Measurements from ENCODE around the gene FEV. TPM values are rescaled to one million over a fixed set of nuclear protein-coding genes. Genes with fewer than 3 reads are reported as not detected.

Gene FEV
- total and polyA plus RNA-seq, 10 donors, result not detected

GRCh38 chr2:219017201-219017931 lies 32.4 kb upstream of the FEV start:
- DNase-seq, result peak; percentile 49
- TF ChIP-seq, protein P1, sequence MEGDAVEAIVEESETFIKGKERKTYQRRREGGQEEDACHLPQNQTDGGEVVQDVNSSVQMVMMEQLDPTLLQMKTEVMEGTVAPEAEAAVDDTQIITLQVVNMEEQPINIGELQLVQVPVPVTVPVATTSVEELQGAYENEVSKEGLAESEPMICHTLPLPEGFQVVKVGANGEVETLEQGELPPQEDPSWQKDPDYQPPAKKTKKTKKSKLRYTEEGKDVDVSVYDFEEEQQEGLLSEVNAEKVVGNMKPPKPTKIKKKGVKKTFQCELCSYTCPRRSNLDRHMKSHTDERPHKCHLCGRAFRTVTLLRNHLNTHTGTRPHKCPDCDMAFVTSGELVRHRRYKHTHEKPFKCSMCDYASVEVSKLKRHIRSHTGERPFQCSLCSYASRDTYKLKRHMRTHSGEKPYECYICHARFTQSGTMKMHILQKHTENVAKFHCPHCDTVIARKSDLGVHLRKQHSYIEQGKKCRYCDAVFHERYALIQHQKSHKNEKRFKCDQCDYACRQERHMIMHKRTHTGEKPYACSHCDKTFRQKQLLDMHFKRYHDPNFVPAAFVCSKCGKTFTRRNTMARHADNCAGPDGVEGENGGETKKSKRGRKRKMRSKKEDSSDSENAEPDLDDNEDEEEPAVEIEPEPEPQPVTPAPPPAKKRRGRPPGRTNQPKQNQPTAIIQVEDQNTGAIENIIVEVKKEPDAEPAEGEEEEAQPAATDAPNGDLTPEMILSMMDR (IDR thresholded peaks at IDR 0.05 in 8 of 11, conservative IDR thresholded peaks at IDR 0.05 in 3 of 11), result no peak
- TF ChIP-seq POLR2A (IDR thresholded peaks at IDR 0.05), result no peak
- H3K9me3 ChIP-seq, result no peaks in the 10 kb centered on the region
- H3K27me3 ChIP-seq (replicated peaks in 1 of 7), result peaks cover 0 to 55% (median 0%) of the 10 kb centered on the region in 7 donors
- intact Hi-C loops (cut with DNase I; ENCODE audit: low total_unique reads), result no loop called here
- no peak overlapping the region for H3K27ac ChIP-seq
- 70 to 83% (median 73%) methylated on average over 14 of the region's 14 CpGs for WGBS, 5 donors
- no peak overlapping the region for H3K4me3 ChIP-seq
- no peaks in the 10 kb centered on the region for H3K36me3 ChIP-seq
- H3K4me1 ChIP-seq, result no peaks in the 10 kb centered on the region

DNA sequence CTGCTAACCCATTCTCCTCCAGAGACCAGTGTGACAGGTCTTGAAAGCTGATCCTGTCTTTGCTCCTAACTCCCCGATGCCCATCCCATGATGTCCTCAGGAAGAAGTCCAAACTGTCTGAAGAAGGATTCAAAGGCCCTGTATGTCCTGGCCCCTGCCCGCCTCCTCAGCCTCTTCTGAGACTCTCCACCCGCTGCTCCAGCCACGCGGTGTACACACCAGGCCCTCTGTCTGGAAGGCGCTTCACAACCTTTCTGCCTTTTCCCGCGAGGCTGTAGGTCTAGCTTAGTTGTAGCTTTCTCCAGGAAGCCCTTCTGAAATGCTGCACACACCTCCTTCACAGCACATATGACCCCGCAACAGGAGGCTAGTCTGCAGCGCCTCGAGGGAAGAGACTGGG lies 31.7 kb upstream of the FEV start:
- no peaks in the 10 kb centered on the region for H3K4me1 ChIP-seq
- DNase-seq, result peak; percentile 22
- TF ChIP-seq POLR2A (IDR thresholded peaks at IDR 0.05) (no peak), POLR2AphosphoS5 (IDR thresholded peaks at IDR 0.05) (no peak)
- TF ChIP-seq, protein P1 (IDR thresholded peaks at IDR 0.05 in 8 of 11, conservative IDR thresholded peaks at IDR 0.05 in 3 of 11), result no peak
- no peaks in the 10 kb centered on the region for H3K36me3 ChIP-seq
- no peak overlapping the region for H3K27ac ChIP-seq
- peaks cover 0 to 4% (median 0%) of the 10 kb centered on the region in 8 donors for H3K9me3 ChIP-seq
- intact Hi-C loops (cut with DNase I; ENCODE audit: low total_unique reads), result no loop called here
- H3K27me3 ChIP-seq (replicated peaks in 1 of 7), result peaks cover 0 to 50% (median 0%) of the 10 kb centered on the region in 7 donors
- 90 to 94% (median 93%) methylated on average over 11 of the region's 11 CpGs for WGBS, 5 donors
- H3K4me3 ChIP-seq, result no peak overlapping the region

DNA sequence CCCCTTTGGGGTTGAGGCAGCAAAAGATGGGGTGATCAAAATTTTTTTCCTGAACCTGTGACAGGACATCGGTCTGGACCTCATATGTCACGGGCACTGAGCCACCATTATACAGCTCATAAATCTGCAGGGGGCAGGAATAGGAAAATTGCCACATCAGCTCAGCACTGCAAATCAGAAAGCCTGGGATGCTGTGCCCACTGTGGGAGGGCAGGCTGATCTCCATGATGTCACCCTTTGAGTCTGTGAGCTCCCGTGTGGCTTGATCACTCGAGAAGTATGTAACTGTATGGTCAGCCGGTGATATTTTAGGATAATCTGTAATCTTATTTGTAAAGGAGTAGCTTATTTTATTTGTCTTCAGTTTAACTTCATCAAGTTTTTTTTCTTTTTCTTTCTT lies 25.9 kb upstream of the FEV start:
- Histone ChIP-seq H3K4me3 (no peak overlapping the region), H3K27me3 (replicated peaks in 1 of 7) (peaks cover 0 to 61% (median 5%) of the 10 kb centered on the region in 7 donors), H3K9me3 (peaks cover 0 to 7% (median 0%) of the 10 kb centered on the region in 8 donors), H3K4me1 (no peaks in the 10 kb centered on the region), H3K36me3 (no peaks in the 10 kb centered on the region), H3K27ac (no peak overlapping the region)
- 83 to 91% (median 85%) methylated on average over 5 of the region's 5 CpGs for WGBS, 5 donors
- intact Hi-C loops (cut with DNase I; ENCODE audit: low total_unique reads), result no loop called here
- TF ChIP-seq, protein P1 (IDR thresholded peaks at IDR 0.05 in 8 of 11, conservative IDR thresholded peaks at IDR 0.05 in 3 of 11), result no peak
- TF ChIP-seq POLR2AphosphoS5 (IDR thresholded peaks at IDR 0.05), result no peak
- no peak for TF ChIP-seq POLR2A (IDR thresholded peaks at IDR 0.05)
- no peak for DNase-seq

DNA sequence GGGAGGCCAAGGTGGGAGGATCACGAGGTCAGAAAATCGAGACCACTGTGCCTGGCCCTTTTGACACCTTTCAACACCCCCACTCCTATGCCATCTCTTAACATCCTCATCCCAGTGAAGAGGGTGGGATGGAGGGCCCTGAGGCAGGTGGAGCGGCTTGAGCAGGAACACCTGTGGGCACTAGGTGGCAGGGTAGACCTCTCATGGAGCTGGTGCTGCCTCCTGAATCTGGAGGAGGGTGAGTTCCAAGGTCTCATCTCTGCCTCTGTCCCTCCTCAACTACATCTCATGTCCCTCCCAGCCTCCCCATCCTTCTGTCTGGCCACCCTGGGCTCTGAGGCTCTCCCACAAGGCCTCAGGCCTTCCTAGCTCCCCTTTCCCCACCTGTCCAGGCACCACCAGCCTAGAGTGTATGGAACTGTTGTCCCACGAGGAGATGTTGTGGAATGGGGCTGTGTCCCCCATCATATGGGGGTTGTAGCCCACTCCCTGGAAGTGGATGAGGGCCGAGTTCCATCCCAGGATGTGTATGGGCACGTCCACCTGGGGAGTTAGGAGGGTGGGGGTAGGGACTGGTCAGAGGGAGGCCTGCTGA lies 25.3 kb upstream of the FEV start:
- Histone ChIP-seq H3K27me3 (replicated peaks in 1 of 7) (peaks cover 0 to 67% (median 11%) of the 10 kb centered on the region in 7 donors), H3K27ac (no peak overlapping the region), H3K4me1 (no peaks in the 10 kb centered on the region), H3K4me3 (no peak overlapping the region), H3K36me3 (no peaks in the 10 kb centered on the region), H3K9me3 (peaks cover 0 to 7% (median 0%) of the 10 kb centered on the region in 8 donors)
- TF ChIP-seq POLR2A (IDR thresholded peaks at IDR 0.05), result no peak
- TF ChIP-seq, protein P1 (IDR thresholded peaks at IDR 0.05 in 8 of 11, conservative IDR thresholded peaks at IDR 0.05 in 3 of 11), result peak in 4 of 11 experiments; percentile 13 to 30 (median 21)
- intact Hi-C loops (cut with DNase I; ENCODE audit: low total_unique reads), result no loop called here
- DNase-seq, result no peak
- 34 to 61% (median 51%) methylated on average over 6 of the region's 6 CpGs for WGBS, 5 donors
